Measurements from ENCODE around the gene SUGP2. TPM values are rescaled to one million over a fixed set of nuclear protein-coding genes. Genes with fewer than 3 reads are reported as not detected.

The SUGP2 gene
- total and polyA plus RNA-seq, 2 experiments from 2014 or later, result 102 to 109 TPM

DNA sequence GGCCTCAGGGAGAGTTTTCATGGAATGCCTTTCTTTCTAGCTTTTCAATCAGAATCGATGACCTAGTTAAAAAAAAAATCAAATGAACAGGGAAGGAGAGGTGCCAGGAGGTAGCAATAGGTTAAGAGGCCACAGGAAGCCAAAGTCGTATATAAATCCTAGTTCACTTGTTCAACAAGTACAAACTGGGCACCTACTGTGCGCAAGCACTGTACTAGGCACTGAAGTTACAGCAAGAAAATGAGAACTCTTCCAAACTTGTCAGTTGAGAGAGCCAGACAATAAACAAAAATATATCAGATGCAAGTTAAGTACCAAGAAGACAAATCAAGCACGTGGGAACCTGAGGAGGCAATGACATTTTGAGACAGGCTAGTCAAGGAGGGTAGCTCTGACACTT, 6.1 kb downstream of the SUGP2 start (continued):
- no peak for TF ChIP-seq ZNF114 (CRISPR knock-in tag; IDR thresholded peaks at IDR 0.05)
- TF ChIP-seq STAT1 (IDR thresholded peaks at IDR 0.05; ENCODE audit: unreplicated experiment), result no peak
- TF ChIP-seq, protein P1, sequence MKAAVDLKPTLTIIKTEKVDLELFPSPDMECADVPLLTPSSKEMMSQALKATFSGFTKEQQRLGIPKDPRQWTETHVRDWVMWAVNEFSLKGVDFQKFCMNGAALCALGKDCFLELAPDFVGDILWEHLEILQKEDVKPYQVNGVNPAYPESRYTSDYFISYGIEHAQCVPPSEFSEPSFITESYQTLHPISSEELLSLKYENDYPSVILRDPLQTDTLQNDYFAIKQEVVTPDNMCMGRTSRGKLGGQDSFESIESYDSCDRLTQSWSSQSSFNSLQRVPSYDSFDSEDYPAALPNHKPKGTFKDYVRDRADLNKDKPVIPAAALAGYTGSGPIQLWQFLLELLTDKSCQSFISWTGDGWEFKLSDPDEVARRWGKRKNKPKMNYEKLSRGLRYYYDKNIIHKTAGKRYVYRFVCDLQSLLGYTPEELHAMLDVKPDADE (IDR thresholded peaks at IDR 0.05), result no peak
- TF ChIP-seq EZH2 (IDR thresholded peaks at IDR 0.05; ENCODE audit: low read depth, unreplicated experiment), result no peak
- TF ChIP-seq ZNF331 (CRISPR knock-in tag; IDR thresholded peaks at IDR 0.05; ENCODE audit: low read depth), result no peak
- no peak for TF ChIP-seq POLR2AphosphoS5 (IDR thresholded peaks at IDR 0.05; ENCODE audit: low read depth)
- TF ChIP-seq, protein P2, sequence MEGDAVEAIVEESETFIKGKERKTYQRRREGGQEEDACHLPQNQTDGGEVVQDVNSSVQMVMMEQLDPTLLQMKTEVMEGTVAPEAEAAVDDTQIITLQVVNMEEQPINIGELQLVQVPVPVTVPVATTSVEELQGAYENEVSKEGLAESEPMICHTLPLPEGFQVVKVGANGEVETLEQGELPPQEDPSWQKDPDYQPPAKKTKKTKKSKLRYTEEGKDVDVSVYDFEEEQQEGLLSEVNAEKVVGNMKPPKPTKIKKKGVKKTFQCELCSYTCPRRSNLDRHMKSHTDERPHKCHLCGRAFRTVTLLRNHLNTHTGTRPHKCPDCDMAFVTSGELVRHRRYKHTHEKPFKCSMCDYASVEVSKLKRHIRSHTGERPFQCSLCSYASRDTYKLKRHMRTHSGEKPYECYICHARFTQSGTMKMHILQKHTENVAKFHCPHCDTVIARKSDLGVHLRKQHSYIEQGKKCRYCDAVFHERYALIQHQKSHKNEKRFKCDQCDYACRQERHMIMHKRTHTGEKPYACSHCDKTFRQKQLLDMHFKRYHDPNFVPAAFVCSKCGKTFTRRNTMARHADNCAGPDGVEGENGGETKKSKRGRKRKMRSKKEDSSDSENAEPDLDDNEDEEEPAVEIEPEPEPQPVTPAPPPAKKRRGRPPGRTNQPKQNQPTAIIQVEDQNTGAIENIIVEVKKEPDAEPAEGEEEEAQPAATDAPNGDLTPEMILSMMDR (conservative IDR thresholded peaks at IDR 0.05; ENCODE audit: low read depth in 2 of 2), result no peak
- TF ChIP-seq JUNB (IDR thresholded peaks at IDR 0.05; ENCODE audit: unreplicated experiment), result no peak
- TF ChIP-seq EZH2phosphoT487 (IDR thresholded peaks at IDR 0.05; ENCODE audit: unreplicated experiment), result no peak
- TF ChIP-seq, protein P3, sequence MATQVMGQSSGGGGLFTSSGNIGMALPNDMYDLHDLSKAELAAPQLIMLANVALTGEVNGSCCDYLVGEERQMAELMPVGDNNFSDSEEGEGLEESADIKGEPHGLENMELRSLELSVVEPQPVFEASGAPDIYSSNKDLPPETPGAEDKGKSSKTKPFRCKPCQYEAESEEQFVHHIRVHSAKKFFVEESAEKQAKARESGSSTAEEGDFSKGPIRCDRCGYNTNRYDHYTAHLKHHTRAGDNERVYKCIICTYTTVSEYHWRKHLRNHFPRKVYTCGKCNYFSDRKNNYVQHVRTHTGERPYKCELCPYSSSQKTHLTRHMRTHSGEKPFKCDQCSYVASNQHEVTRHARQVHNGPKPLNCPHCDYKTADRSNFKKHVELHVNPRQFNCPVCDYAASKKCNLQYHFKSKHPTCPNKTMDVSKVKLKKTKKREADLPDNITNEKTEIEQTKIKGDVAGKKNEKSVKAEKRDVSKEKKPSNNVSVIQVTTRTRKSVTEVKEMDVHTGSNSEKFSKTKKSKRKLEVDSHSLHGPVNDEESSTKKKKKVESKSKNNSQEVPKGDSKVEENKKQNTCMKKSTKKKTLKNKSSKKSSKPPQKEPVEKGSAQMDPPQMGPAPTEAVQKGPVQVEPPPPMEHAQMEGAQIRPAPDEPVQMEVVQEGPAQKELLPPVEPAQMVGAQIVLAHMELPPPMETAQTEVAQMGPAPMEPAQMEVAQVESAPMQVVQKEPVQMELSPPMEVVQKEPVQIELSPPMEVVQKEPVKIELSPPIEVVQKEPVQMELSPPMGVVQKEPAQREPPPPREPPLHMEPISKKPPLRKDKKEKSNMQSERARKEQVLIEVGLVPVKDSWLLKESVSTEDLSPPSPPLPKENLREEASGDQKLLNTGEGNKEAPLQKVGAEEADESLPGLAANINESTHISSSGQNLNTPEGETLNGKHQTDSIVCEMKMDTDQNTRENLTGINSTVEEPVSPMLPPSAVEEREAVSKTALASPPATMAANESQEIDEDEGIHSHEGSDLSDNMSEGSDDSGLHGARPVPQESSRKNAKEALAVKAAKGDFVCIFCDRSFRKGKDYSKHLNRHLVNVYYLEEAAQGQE (IDR thresholded peaks at IDR 0.05; ENCODE audit: unreplicated experiment), result no peak
- no peak for TF ChIP-seq NANOG (IDR thresholded peaks at IDR 0.05; ENCODE audit: borderline replicate concordance)

DNA sequence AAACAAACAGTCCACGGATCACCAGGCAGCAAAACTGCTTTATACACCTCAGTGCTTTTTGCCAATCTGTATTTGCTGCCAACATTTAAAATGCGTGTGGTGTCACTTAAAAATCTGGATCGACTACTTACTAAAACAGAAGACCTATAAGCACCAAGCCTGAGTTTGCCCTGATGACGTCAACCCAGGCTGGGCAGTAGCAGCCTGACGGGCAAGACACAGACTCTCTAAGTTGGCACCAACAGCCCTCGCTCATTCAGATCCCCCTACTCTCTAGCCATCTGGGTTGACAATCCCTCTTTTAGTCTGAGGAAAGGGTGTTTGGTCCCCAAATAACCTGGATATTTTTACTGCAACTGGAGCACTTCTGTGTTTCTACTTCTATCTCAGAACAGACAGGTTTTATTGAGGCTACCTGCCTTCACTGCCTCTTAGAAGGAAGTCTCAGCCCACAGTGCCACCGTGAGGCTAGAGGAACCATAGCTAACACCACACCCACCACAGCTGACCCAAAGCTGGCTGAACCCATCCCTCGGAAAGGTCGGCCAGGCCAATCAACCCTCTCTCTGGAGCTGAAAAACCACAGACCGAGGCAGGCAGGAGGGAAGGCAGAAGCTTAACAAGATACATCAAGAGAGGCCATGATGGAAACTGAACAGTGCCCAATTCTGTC, 6.9 kb downstream of the SUGP2 start:
- Histone ChIP-seq H3F3A (replicated peaks; ENCODE audit: low read depth) (peaks cover 29% of the 10 kb centered on the region), H3K4me2 (no peak overlapping the region), H3K27me3 (ENCODE audit: insufficient read depth) (no peaks in the 10 kb centered on the region), H3K4me3 (no peak overlapping the region), H3K79me2 (replicated peaks; ENCODE audit: insufficient read depth) (peaks cover 76% of the 10 kb centered on the region), H3K27ac (ENCODE audit: low read depth) (no peak overlapping the region), H3K4me1 (ENCODE audit: insufficient read depth) (no peaks in the 10 kb centered on the region), H3K9me2 (ENCODE audit: insufficient read depth) (no peaks in the 10 kb centered on the region), H3K36me3 (ENCODE audit: insufficient read depth) (peaks cover 67% of the 10 kb centered on the region), H4K20me1 (replicated peaks; ENCODE audit: insufficient read depth) (peaks cover 80% of the 10 kb centered on the region), H2AFZ (no peak overlapping the region)
- H3K4me3 Mint-ChIP-seq, result no peak overlapping the region
- no peak overlapping the region for H3K27ac Mint-ChIP-seq
- H3K4me1 Mint-ChIP-seq, result peaks cover 2% of the 10 kb centered on the region; the same call in 1 of the 3 replicates
- H3K36me3 Mint-ChIP-seq (ENCODE audit: low read depth), result peaks cover 82% of the 10 kb centered on the region
- H3K27me3 Mint-ChIP-seq (ENCODE audit: insufficient read depth, low read depth, poor library complexity), result peaks cover 6% of the 10 kb centered on the region
- DNase-seq (ENCODE audit: low spot score), result peak; percentile 27
- H3K9me3 Mint-ChIP-seq, result no peaks in the 10 kb centered on the region
- no peak for TF ChIP-seq NANOG (IDR thresholded peaks at IDR 0.05; ENCODE audit: borderline replicate concordance)
- TF ChIP-seq, protein P2 (conservative IDR thresholded peaks at IDR 0.05; ENCODE audit: low read depth in 2 of 2), result peak in 1 of 2 experiments; percentile 27; a peak in 2 of 4 replicates
- ATAC-seq, result peak; percentile 40; the same call in 1 of the 3 replicates

Data from GM23338 (cell line).